ENCODE results near the gene COG2.
"Not testable (repeated sequence)": the region's sequence is repeated elsewhere in the genome, so short reads cannot be mapped to it uniquely, and the experiment has no call there.

Gene COG2

DNA sequence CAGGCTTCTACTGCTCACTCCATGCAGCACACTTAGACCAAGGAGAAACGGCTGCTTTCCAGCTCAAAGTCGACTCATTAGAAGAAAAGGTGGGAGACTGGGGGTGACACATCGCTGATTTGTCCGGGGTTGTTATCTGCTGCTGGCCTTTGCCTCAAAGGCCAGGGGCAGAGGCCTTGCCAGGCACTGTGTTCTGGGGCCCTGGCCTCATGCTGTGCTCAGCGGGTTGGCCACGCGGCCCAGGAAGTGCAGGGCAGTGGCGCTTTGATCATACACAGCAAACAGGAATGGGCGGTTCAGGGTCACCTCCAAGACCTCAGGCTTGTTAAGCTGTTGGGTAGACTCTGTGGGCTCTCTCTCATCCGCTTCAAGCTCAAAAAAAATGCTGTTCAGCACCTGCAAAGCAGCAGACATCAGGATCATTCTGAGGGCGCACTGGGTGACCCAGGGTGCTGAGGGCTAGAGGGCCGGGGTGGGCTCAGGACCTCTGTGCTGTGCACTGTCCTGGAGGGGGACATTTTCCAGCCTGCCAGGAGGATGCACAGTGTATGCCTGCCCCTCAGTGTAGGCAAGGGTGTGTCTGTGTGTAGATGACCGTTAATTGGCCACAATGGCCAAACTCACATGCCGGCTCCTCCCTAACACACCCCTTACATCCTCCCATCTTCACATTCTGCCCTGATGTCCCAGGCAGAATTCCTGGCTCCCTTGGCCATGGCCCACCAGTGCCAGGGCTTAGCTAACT, 60.8 kb downstream of the COG2 start:
- DNase-seq = no peak

GRCh38 chr1:230703679-230704385, 61.6 kb downstream of the COG2 start:
- no peak for DNase-seq

DNA sequence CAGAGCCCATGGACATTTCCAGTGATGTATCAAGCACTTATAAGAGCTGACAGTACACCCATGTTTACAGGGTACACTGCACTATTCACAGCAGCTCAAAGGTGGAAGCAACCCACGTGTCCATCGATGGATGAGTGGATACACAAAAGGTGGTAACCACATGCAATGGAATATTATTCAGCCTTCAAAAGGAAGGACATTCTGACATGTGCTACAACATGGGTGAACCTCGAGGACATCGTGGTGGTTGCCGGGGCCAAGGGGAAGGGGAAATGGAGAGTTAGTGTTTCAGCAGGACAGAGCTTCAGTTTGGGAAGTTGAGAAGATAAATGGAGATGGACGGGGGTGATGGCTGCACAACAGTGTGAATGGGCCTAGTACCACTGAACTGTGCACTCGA, 62.5 kb downstream of the COG2 start:
- DNase-seq = no peak

DNA sequence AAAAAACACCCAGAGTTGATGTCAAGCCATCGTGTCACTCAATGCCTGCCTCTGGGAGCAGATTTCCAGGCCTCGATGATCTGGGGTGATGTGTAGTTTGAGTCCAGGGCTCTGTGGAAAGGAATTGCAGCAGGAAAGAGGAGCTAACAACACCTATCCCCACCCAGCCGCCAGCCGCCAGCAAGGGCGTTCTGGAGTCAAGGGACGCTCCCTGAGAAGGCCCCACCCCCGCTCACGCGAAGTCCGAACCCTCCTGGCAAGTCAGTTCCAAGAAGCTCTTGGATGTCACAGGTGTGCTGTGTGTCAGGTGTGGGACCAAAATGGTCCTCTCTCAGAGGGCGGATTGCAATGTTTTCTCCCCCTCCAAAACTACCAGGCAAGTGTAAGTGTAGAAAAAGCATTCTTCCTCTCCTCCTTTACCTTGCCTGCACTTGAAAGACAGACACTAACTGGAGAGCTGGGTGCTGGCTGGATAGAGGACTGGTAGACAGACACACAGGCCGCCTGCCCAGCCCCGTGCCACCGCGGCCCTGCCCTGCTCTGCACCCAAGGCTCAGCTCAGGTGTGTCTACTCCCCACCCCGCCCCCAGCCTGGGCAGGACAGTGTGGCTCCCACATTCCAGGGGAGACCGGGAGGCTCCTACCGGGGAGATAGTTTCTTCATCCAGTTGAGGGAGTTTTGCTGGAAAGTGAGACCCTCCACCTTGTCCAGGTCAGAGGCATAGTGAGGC, 63.2 kb downstream of the COG2 start:
- DNase-seq = no peak

GRCh38 chr1:230706020-230706699, 63.9 kb downstream of the COG2 start:
- DNase-seq = no peak

DNA sequence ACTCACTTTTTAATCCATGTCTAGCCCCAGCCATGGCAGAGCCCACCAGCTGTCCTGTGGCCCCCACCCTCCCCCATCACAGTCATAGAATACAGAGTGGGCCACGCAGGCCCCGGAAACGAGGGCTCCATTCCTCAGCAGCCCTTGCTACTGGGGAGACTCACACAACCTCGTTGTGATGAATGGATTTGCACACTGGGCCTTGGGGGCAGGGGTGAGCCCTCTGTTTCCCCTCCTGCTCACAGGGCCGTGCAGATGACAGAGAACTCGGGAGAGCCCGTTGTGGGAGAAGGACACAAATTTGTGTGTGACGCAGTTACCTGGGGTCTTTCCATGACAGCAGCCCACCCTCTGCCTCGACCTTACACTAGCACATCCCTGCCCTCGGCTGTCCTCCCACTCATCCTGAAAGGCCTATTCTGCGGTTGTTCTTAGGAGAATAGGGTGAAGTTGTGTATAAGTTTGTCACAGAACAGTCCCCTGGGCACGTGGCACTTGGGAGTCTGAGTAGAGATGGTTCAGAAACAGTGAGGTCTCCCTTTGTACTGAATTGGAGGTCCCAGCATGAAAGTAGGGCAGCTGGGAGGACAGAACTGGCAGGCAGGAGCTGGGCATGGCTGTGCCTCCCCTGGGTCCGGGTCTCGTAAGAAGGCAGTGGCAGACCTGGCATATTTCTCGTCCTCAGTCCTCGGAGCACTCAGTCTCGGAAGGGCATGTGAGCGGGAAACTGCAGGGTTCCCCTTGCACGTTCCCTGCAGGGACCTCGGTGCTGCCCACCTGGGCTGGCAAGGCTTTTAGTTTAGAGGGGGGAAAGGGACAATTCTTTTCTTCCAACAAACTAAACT, 64.8 kb downstream of the COG2 start:
- no peak for DNase-seq

- DNase-seq = no peak
Observed at GRCh38 chr1:230707732-230708630, 65.7 kb downstream of the COG2 start.

DNA sequence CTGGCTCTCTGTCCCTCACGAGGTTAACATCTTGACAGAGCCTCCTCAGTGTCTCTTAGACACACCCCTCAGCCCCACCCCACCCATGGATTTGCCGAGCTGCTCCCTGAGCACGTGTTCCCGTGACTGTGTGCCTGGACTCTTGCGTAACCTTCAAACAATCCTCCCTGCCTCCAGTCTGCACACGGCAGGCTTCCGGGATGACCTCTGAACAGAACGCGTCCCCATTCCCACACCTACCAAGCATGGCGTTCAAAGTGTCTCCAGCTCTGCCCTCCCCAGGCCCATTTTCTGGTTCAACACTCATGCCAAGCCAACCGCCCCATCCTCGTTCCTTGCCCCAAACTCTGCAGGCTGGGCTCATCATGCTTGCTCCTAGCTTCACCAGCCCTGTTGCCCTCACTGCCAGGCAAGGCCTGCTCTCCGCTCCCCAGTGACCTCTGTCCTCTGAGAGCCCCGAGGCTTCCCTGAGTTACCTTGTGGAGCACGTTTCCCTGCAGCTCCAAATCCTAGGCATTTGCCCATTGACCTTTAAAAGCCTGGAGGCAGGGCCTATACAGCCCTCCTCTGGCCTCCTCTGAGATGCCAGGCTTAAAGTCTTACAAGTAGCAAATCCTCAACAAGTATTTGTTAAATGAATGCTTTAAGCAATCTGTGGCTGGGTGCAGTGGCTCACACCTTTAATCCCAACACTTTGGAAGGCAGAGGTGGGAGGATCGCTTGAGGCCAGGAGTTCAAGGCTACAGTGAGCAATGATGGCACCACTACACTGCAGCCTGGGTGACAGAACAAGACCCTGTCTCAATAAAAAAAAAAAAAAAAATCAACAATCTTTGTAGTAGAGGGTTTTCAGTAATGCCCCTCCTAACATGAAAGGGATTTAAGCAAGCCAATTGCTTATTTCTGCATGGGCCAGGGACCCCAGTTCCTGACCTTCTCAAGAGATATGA, 66.6 kb downstream of the COG2 start:
- no peak for DNase-seq

DNA sequence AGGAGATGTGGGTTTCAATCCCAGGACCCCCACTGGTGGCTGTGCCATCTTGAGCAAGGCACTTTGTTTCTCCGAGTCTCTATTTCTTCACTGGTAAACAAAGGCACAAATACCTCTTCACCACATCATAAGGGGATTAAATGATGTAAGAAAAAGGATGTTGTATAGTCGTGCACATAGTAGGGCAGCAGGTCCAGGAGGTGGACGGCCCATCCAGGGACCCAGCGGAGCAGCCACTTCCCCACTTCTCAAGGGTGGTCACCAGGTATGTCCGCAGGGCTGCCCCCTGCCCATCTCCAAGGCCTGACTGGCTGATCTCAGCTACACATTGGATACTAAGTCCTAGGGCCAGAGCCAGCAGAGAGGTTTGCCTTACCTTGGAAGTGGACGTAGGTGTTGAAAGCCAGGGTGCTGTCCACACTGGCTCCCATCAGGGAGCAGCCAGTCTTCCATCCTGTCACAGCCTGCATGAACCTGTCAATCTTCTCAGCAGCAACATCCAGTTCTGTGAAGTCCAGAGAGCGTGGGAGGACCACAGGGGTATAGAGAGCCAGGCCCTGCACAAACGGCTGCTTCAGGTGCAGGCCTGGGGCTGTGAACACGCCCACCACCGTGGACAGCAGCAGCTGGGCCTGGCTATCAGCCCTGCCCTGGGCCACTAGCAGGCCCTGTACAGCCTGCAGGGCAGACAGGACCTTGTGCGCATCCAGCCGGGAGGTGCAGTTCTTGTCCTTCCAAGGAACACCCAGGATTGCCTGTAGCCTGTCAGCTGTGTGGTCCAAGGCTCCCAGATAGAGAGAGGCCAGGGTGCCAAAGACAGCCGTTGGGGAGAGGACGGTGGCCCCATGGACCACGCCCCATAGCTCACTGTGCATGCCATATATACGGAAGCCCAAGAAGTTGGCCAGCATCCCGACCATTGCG, 67.6 kb downstream of the COG2 start:
- DNase-seq = no peak

DNA sequence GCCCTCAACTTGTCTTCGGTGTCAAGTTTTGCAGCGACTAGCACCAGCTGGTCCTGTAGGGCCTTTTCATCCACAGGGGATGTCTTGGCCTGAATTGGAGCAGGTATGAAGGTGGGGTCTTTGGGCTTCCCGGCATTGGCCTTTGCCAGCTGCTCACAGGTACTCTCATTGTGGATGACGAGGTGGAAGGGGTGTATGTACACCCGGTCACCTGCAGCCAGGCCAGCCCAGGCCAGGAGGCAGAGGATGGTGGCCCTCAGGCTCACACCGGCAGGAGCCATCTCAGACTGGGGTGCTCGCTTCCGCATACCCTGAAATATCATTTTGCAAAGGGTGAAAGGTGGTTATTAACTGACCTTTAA, 68.2 kb downstream of the COG2 start:
- no peak for DNase-seq

GRCh38 chr1:230711245-230711644, 69.0 kb downstream of the COG2 start:
- no peak for DNase-seq

DNA sequence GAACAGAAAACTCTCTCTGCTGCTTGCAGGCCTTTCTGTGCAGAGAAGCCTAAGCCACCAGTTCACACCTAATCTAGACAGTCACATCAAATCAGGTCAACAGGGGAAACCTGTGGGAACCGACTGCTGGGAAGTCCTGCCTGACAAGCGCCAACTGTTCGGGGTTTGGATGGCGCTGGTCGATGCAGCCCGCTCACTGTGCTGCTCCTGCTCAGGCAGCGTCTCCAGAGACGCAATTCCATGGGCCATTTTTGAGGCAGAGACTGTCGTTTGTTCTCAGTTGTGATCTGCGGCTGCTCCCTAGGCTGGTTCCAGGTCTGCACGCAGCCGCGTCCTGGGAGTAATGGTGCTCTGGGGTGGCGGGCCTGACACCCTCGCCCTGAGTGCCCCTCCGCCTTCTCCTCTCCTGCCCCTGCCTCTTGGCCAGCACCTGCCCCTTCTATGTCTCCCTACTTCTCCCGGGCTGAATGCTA, 70.2 kb downstream of the COG2 start:
- DNase-seq = no peak

DNA sequence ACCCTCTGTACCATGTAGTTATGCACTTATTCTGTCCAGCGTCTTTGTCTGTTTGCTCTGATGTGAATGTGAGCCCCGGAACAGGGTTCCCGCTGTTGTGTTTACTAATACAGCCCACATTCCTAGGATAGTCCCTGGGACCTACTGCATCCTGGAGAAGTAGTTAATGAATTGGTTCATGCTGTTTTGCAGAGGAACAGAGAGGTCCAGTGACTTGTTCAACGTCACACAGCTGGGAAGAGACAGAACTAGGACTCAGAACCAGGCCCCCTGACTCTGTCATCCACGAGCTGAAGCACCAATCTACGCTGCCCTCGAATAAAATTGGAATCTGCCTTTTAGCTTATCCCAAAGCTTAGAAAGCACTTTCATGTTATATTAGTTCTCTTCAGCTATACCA, 70.9 kb downstream of the COG2 start:
- DNase-seq = no peak

DNA sequence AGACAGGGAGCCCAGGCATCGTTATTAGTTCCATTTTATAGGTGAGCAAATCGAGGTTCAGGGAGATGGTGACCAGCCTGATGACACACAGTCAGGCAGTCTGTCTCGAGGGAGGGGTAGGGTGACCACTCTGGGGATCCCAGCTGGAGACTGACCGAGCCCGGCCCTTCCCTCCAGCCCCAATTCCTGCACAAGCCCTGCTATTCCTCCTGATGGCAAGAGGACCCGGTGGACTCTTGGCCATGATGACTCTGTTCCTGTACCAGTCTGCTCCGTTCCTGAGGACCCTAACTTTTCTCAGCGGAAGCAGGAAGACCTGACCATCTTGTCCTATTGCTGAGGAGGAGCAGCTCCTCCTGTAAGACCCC, 71.2 kb downstream of the COG2 start:
- DNase-seq = no peak

DNA sequence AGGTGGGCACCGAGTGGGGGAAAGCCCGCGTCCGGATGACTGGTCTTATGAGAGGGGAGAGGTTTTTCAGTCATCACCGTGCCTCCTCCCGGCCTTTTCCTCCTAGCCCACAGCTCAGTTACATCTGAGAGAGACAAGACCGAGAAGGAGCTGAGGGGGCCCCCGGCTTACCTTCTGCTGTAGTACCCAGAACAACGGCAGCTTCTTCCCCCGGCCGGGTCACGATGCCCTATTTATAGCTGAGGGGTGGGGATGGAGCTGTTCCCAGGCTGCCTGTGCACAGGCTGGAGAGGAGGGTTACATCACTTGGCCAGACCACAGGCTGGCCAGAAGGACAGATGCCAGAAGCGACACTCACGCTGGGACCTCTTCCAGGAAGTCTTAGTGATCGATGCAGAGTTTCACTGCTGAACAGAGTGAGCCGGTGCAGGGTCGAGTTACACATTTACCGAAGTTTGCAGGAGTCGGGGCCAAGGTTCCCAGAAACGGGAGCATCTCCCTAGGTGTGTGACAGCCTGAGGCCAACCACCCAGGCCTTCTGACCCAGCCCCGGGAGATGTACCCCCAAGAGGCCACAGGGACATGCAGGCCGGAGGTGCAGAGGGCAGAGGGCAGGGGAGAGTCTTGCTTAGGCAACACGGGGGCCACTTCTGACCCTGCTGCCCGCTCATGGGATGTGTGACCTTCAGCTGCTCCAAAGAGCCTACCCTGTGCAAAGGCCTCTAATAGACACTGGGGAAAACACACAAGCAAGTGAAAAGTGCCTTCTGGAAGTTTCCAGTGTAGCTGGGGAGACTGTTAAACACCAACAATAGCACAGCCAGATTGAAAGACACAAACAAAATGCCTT, 71.9 kb downstream of the COG2 start, which contains the start of gene AGT:
TSS of gene AGT (minus strand) at position 208 of the 850 bp plus-strand sequence. CDS start 3,299 bp downstream, outside the sequence.
- DNase-seq = no peak

- no peak for DNase-seq
Observed at GRCh38 chr1:230715510-230715909, 73.2 kb downstream of the COG2 start.

GRCh38 chr1:230716453-230716852, 74.2 kb downstream of the COG2 start:
- not testable (repeated sequence) for DNase-seq

DNA sequence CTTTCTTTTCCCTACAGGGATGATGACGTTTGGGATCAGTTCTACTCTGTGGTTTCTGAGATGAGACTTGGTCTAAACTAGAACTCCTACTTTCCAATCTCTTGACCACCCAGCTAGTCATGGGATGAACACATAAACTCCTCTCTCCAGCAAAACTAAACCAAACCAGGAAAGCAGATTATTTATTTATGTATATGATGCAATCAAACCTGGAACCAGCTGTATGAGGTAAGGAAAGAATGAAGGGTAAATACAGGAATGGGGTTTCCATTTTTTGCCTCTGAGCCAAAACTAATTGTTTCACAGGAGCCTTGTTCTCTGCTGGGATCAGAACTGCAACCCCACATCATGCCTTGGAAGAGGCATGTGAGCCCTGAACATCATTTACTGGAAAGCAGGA, 75.0 kb downstream of the COG2 start:
- DNase-seq = no peak
